ENCODE data around the gene GPR15. TPM values are rescaled to one million over a fixed set of nuclear protein-coding genes. Genes with fewer than 3 reads are reported as not detected.

GPR15 gene
- total RNA-seq, 2 donors from 2014 or later = not detected

DNA sequence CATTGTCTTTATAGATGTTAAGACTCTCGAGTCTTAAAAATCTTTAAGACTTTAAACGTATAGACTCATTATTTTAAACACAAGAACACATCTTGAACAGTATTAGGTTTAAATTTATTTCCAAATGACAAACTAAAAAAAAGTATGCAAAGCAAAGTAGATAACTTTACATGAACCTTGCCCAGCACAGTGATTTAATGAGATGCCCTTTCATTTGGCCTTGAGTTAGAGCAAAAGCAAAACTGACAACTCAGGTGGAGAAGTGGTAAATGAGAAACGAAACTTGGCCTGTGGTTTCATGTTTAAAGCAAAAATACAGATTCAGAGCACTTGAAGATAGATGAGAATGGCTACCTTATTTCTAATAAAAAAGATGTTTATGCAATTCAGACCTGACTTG lies 8.6 kb downstream of the GPR15 start:
- no peaks in the 10 kb centered on the region for H3K4me1 ChIP-seq
- DNase-seq (ENCODE audit: low spot score) = no peak
- H3K27me3 ChIP-seq = no peaks in the 10 kb centered on the region
- no peaks in the 10 kb centered on the region for H3K9me3 ChIP-seq
- H3K27ac ChIP-seq = no peak overlapping the region
- no peaks in the 10 kb centered on the region for H3K36me3 ChIP-seq
- TF ChIP-seq, protein P1, sequence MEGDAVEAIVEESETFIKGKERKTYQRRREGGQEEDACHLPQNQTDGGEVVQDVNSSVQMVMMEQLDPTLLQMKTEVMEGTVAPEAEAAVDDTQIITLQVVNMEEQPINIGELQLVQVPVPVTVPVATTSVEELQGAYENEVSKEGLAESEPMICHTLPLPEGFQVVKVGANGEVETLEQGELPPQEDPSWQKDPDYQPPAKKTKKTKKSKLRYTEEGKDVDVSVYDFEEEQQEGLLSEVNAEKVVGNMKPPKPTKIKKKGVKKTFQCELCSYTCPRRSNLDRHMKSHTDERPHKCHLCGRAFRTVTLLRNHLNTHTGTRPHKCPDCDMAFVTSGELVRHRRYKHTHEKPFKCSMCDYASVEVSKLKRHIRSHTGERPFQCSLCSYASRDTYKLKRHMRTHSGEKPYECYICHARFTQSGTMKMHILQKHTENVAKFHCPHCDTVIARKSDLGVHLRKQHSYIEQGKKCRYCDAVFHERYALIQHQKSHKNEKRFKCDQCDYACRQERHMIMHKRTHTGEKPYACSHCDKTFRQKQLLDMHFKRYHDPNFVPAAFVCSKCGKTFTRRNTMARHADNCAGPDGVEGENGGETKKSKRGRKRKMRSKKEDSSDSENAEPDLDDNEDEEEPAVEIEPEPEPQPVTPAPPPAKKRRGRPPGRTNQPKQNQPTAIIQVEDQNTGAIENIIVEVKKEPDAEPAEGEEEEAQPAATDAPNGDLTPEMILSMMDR (IDR thresholded peaks at IDR 0.05) = no peak
- H3K4me3 ChIP-seq = no peak overlapping the region

DNA sequence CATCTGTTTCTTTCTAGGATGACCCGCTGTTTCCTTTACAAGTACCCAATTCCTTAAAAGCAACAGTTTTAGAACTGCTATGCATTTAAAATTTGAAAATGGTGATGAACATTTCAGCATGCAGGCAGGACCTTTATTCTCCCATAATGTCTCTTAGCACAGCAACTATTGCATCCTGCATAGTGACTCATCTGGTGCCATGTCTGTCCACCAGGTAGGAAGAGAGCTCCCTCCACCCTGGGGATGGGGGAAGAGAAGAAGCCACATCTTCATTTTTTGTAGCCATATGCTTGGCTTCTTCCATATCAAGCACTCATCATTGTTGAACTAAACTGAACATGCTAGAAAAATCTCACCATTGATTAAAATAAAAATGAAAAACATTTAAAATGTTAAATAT lies 9.9 kb downstream of the GPR15 start:
- no peaks in the 10 kb centered on the region for H3K27me3 ChIP-seq
- no peak overlapping the region for H3K4me3 ChIP-seq
- TF ChIP-seq, protein P1 (IDR thresholded peaks at IDR 0.05) = no peak
- H3K36me3 ChIP-seq = no peaks in the 10 kb centered on the region
- H3K9me3 ChIP-seq = no peaks in the 10 kb centered on the region
- no peak overlapping the region for H3K27ac ChIP-seq
- DNase-seq (ENCODE audit: low spot score) = no peak
- H3K4me1 ChIP-seq = no peaks in the 10 kb centered on the region

DNA sequence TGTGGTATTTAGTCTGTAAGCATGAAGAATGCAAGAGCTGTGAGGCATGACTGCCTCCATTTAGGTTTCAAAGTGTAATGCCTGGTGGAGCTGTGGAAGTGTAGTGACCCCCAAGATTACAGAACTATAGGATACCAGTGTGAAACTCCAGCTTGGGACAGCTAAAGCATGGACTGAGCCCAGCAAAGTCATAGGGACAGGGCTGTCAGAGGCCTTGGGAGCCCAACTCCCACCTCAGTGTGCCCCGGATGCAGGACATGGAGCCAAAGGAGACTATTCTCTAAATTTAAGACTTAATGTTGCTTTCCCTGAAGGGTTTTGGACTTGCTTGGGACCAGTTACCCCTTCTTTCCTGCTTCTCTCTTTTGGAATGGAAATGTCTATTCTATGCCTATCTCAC lies 10.8 kb downstream of the GPR15 start:
- TF ChIP-seq, protein P1 (IDR thresholded peaks at IDR 0.05) = no peak
- no peaks in the 10 kb centered on the region for H3K27me3 ChIP-seq

DNA sequence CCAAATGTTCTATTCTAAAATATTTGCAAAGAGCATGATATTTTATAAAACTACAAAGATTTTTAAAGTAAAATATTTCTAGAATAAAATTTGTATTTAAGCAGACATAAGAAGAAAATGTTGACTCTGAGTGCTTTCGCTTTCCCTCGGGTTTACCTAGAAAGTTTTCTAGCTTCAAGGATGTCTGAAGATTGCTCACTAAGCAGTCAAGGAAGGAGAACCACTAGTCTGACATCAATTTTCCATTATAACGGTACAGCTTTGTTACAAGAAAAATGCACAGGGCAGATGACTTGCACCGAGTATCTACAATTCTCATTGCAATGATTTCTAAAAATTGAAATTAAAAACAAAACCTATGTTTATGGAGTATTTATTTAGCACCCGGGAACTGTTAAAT lies 14.2 kb downstream of the GPR15 start:
- no peaks in the 10 kb centered on the region for H3K4me1 ChIP-seq
- H3K36me3 ChIP-seq = no peaks in the 10 kb centered on the region
- no peak overlapping the region for H3K27ac ChIP-seq
- TF ChIP-seq, protein P1 (IDR thresholded peaks at IDR 0.05) = no peak
- H3K27me3 ChIP-seq = no peaks in the 10 kb centered on the region
- no peaks in the 10 kb centered on the region for H3K9me3 ChIP-seq
- no peak for DNase-seq (ENCODE audit: low spot score)
- H3K4me3 ChIP-seq = no peak overlapping the region

More for the DNA sequence above, 10.8 kb downstream of the GPR15 start:
- H3K27ac ChIP-seq = no peak overlapping the region
- no peaks in the 10 kb centered on the region for H3K9me3 ChIP-seq
- H3K36me3 ChIP-seq = no peaks in the 10 kb centered on the region
- no peaks in the 10 kb centered on the region for H3K4me1 ChIP-seq
- no peak for DNase-seq (ENCODE audit: low spot score)
- no peak overlapping the region for H3K4me3 ChIP-seq

DNA sequence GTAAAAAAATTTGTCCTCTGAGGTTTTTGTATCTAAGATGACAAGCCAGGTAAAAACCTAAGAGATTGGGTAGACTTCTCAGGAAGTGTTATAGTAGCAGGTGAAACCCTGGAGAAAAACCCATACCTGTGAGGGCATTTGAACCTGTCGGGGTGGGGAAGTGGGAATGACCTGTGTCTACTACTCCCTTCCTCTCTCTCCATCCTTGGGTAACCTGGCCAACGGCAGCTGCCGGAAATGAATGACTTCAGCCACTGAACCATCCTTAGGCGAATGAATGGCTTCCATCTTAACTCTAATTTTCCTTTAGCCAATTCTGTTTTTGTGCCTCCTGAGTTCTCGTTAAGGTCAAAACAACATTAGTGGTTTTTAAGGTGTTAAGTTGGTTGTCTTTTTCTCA lies 16.8 kb downstream of the GPR15 start:
- DNase-seq (ENCODE audit: low spot score) = no peak
- H3K9me3 ChIP-seq = no peaks in the 10 kb centered on the region
- H3K4me1 ChIP-seq = no peaks in the 10 kb centered on the region
- no peak overlapping the region for H3K27ac ChIP-seq
- TF ChIP-seq, protein P1 (IDR thresholded peaks at IDR 0.05) = no peak
- no peaks in the 10 kb centered on the region for H3K27me3 ChIP-seq
- no peak overlapping the region for H3K4me3 ChIP-seq
- H3K36me3 ChIP-seq = no peaks in the 10 kb centered on the region

DNA sequence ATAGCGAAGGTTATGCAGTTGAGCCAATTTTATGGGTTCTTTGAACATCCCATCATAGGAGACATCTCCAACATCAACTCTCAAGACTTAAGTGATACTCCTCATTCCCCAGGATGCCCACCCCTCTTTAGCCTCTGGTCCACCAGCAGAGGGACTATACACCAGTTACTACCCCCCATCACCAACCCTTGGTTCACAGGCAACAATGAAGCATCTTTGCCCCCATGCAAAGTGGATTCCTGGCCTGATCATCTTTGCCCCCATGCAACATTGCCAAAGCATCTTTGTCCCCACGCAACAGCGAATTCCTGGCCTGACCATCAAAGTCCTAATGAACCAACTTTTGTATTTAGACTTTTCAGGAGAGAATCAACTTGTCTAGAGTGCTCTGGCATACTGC lies 19.1 kb downstream of the GPR15 start:
- H3K4me3 ChIP-seq = no peak overlapping the region
- H3K27ac ChIP-seq = no peak overlapping the region
- H3K36me3 ChIP-seq = no peaks in the 10 kb centered on the region
- H3K27me3 ChIP-seq = no peaks in the 10 kb centered on the region
- TF ChIP-seq, protein P1 (IDR thresholded peaks at IDR 0.05) = no peak
- DNase-seq (ENCODE audit: low spot score) = no peak
- H3K9me3 ChIP-seq = no peaks in the 10 kb centered on the region
- H3K4me1 ChIP-seq = no peaks in the 10 kb centered on the region
